IMR-90 (cell line): ENCODE data around the gene TTC7B. TPM values are rescaled to one million over a fixed set of nuclear protein-coding genes. Genes with fewer than 3 reads are reported as not detected.

ENCODE experiments used
- ATAC-seq: fragments of 200-7000 bp; cut with Tn5 transposase; 2 replicates; pipeline ENCODE4 v1.9.1; 2020; ENCODE audit warnings: low read depth, mild to moderate bottlenecking, moderate library complexity
- BruUV-seq: library from RNA; stranded (reverse); fragments of 400-500 nt; replicated peaks from 2 replicates; lab custom pipeline; 2021; lab: Mats Ljungman, UMichigan
- CTCF ChIA-PET: fragments of 300-600 bp; formaldehyde crosslinking; extraction: SDS; loops from one replicate; lab custom pipeline; 2021; ENCODE audit warnings: antibody characterized with exemption; lab: Yijun Ruan, JAX
- POLR2A ChIA-PET: fragments of 300-600 bp; sonication (Branson Sonifier 250); formaldehyde crosslinking; loops from one replicate; lab custom pipeline; 2022; ENCODE audit warnings: antibody characterized with exemption; ENCODE audit not compliant: unreplicated experiment; lab: Charles Lee
- DNase-seq: peaks from one replicate; pipeline ENCODE4 v3.0.0; 2013
- H2AFZ ChIP-seq: replicated peaks from 2 replicates; pipeline ENCODE3; 2013; ENCODE audit warnings: low read length, mild to moderate bottlenecking; ENCODE audit not compliant: poor library complexity
- H2AK5ac ChIP-seq: 2 replicates; pipeline ENCODE4 v1.6.1; 2013; ENCODE audit warnings: low read depth, low read length, inconsistent platforms
- H2AK9ac ChIP-seq: replicated peaks from 2 replicates; pipeline ENCODE3; 2013; ENCODE audit warnings: mild to moderate bottlenecking, low read depth, low read length, moderate library complexity; ENCODE audit not compliant: poor library complexity
- H2BK120ac ChIP-seq: 2 replicates; pipeline ENCODE4 v1.6.1; 2013; ENCODE audit warnings: low read depth, low read length, inconsistent platforms
- H2BK15ac ChIP-seq: 3 replicates; pipeline ENCODE4 v1.6.1; 2013; ENCODE audit warnings: low read depth, low read length, inconsistent platforms
- H2BK20ac ChIP-seq: 2 replicates; pipeline ENCODE4 v1.6.1; 2013; ENCODE audit warnings: low read depth, mild to moderate bottlenecking, inconsistent platforms, low read length, moderate library complexity
- H2BK5ac ChIP-seq: 2 replicates; pipeline ENCODE4 v1.6.1; 2013; ENCODE audit warnings: mild to moderate bottlenecking, low read depth, low read length, inconsistent platforms; ENCODE audit not compliant: poor library complexity, severe bottlenecking
- H3K14ac ChIP-seq: replicated peaks from 2 replicates; pipeline ENCODE4 v1.6.1; 2013; ENCODE audit warnings: low read depth, low read length, inconsistent platforms
- H3K18ac ChIP-seq: 2 replicates; pipeline ENCODE4 v1.6.1; 2013; ENCODE audit warnings: low read depth, low read length, control low read depth
- H3K23ac ChIP-seq: 2 replicates; pipeline ENCODE4 v1.6.1; 2013; ENCODE audit warnings: low read depth, low read length, inconsistent platforms
- H3K27ac ChIP-seq: 2 replicates; pipeline ENCODE4 v1.5.1; 2013; ENCODE audit warnings: mild to moderate bottlenecking, control low read depth, low read length; ENCODE audit not compliant: insufficient read depth
- H3K27me3 ChIP-seq: 2 replicates; pipeline ENCODE4 v1.6.1; 2013; ENCODE audit warnings: low read length; ENCODE audit not compliant: control insufficient read depth, insufficient read depth
- H3K36me3 ChIP-seq: 2 replicates; pipeline ENCODE4 v1.6.1; 2013; ENCODE audit warnings: low read length, mixed read lengths; ENCODE audit not compliant: control insufficient read depth, insufficient read depth
- H3K4ac ChIP-seq: 2 replicates; pipeline ENCODE4 v1.6.1; 2013; ENCODE audit warnings: low read depth, low read length, inconsistent platforms
- H3K4me1 ChIP-seq: 2 replicates; pipeline ENCODE4 v1.6.1; 2013; ENCODE audit warnings: low read length, mixed read lengths; ENCODE audit not compliant: control insufficient read depth, insufficient read depth
- H3K4me2 ChIP-seq: 2 replicates; pipeline ENCODE4 v1.6.1; 2013; ENCODE audit warnings: low read depth, mild to moderate bottlenecking, control low read depth, low read length, moderate library complexity
- H3K4me3 ChIP-seq: 2 replicates; pipeline ENCODE4 v1.5.1; 2013; ENCODE audit warnings: low read depth, mild to moderate bottlenecking, control low read depth, low read length, moderate library complexity; ENCODE audit not compliant: insufficient read depth
- H3K56ac ChIP-seq: 2 replicates; pipeline ENCODE4 v1.6.1; 2013; ENCODE audit warnings: low read length, inconsistent platforms; ENCODE audit not compliant: insufficient read depth; ENCODE audit errors: extremely low read depth
- H3K79me1 ChIP-seq, 2 experiments: 2 replicates each; pipeline ENCODE4 v1.6.1; 2013; ENCODE audit warnings: low read length in 2 of 2, inconsistent platforms in 1 of 2, low read depth in 1 of 2
- H3K9ac ChIP-seq: 2 replicates; pipeline ENCODE4 v1.6.1; 2013; ENCODE audit warnings: low read depth, low read length, control low read depth
- H3K9me1 ChIP-seq: 2 replicates; pipeline ENCODE4 v1.6.1; 2013; ENCODE audit warnings: low read length, inconsistent platforms; ENCODE audit not compliant: insufficient read depth
- H3K9me3 ChIP-seq: 2 replicates; pipeline ENCODE4 v1.6.1; 2013; ENCODE audit warnings: low read length; ENCODE audit not compliant: control insufficient read depth, insufficient read depth
- H4K20me1 ChIP-seq: 2 replicates; pipeline ENCODE4 v1.6.1; 2013; ENCODE audit warnings: low read length, inconsistent platforms; ENCODE audit not compliant: insufficient read depth
- H4K5ac ChIP-seq: 2 replicates; pipeline ENCODE4 v1.6.1; 2013; ENCODE audit warnings: mild to moderate bottlenecking, low read depth, low read length, control low read depth
- H4K8ac ChIP-seq, 2 experiments: 2 replicates each; pipeline ENCODE4 v1.6.1; 2013; ENCODE audit warnings: low read depth in 2 of 2, low read length in 2 of 2, control low read depth in 1 of 2, inconsistent platforms in 1 of 2
- H4K91ac ChIP-seq: 2 replicates; pipeline ENCODE4 v1.6.1; 2013; ENCODE audit warnings: low read depth, low read length, inconsistent platforms; ENCODE audit not compliant: insufficient read depth
- BHLHE40 ChIP-seq: fragments of 150-350 bp; IDR thresholded peaks from 2 replicates; pipeline ENCODE4 v1.6.1; 2016; ENCODE audit warnings: mild to moderate bottlenecking, low read depth, low read length
- CEBPB ChIP-seq: IDR thresholded peaks from 2 replicates; pipeline ENCODE4 v1.6.1; 2012; ENCODE audit warnings: low read depth, low read length, improper control_type of control experiment
- CHD1 ChIP-seq: IDR thresholded peaks from 2 replicates; pipeline ENCODE4 v1.6.1; 2012; ENCODE audit warnings: low read depth, low read length, improper control_type of control experiment
- CTCF ChIP-seq: conservative IDR thresholded peaks from 2 replicates; pipeline ENCODE4 v1.5.1; 2012; ENCODE audit warnings: mild to moderate bottlenecking, low read depth, low read length, improper control_type of control experiment
- FOS ChIP-seq: fragments of 150-350 bp; IDR thresholded peaks from 2 replicates; pipeline ENCODE4 v1.6.1; 2016; ENCODE audit warnings: low read depth, low read length
- MAZ ChIP-seq: IDR thresholded peaks from 2 replicates; pipeline ENCODE4 v1.6.1; 2012; ENCODE audit warnings: low read depth, mild to moderate bottlenecking, low read length, improper control_type of control experiment, moderate library complexity, borderline replicate concordance
- MXI1 ChIP-seq: IDR thresholded peaks from 2 replicates; pipeline ENCODE4 v1.6.1; 2012; ENCODE audit warnings: low read depth, mild to moderate bottlenecking, low read length, moderate library complexity, borderline replicate concordance
- NFE2L2 ChIP-seq: fragments of 150-350 bp; IDR thresholded peaks from 2 replicates; pipeline ENCODE4 v1.6.1; 2016; ENCODE audit warnings: low read depth, mild to moderate bottlenecking, low read length
- POLR2A ChIP-seq: IDR thresholded peaks from 2 replicates; pipeline ENCODE4 v1.6.1; 2012; ENCODE audit warnings: mild to moderate bottlenecking, low read depth, low read length
- RAD21 ChIP-seq: IDR thresholded peaks from 2 replicates; pipeline ENCODE4 v1.6.1; 2012; ENCODE audit warnings: low read length, improper control_type of control experiment
- RCOR1 ChIP-seq: IDR thresholded peaks from 2 replicates; pipeline ENCODE4 v1.6.1; 2012; ENCODE audit warnings: mild to moderate bottlenecking, low read length, improper control_type of control experiment; ENCODE audit not compliant: insufficient replicate concordance
- RFX5 ChIP-seq: IDR thresholded peaks from 2 replicates; pipeline ENCODE4 v1.8.0; 2012; ENCODE audit warnings: low read depth, mild to moderate bottlenecking, low read length, moderate library complexity
- SMC3 ChIP-seq: fragments of 150-350 bp; IDR thresholded peaks from 2 replicates; pipeline ENCODE4 v1.6.1; 2016; ENCODE audit warnings: low read depth, mild to moderate bottlenecking, antibody characterized with exemption, low read length, moderate library complexity
- WGBS, 2 experiments: methylation state at CpG; one replicate each; pipeline versions ENCODE4 v1.1.5 to v1.1.7; 2013; ENCODE audit warnings: missing lambda C conversion rate in 2 of 2; ENCODE audit not compliant: insufficient read length in 1 of 2; ENCODE audit errors: extremely low coverage in 2 of 2; 5-methylcytosine and 5-hydroxymethylcytosine counted together
- dilution Hi-C: fragments of 300-500 bp; cut with HindIII; formaldehyde crosslinking; loops from one replicate; pipeline ENCODE4 v1.14.3; 2018; ENCODE audit warnings: low sequenced_read_pairs; ENCODE audit not compliant: unreplicated experiment
- in situ Hi-C: fragments of 300-500 bp; cut with MboI; formaldehyde crosslinking; loops from 3 replicates; pipeline ENCODE4 v1.14.3; 2019; ENCODE audit warnings: low sequenced_read_pairs, inconsistent platforms, mixed read lengths
- intact Hi-C: fragments of 100-400 bp; cut with micrococcal nuclease; formaldehyde crosslinking; loops from 2 replicates; pipeline ENCODE4 v1.10.0; 2022
- polyA plus RNA-seq, 3 experiments: library from polyadenylated mRNA; depleted of rRNA; stranded (reverse); fragments of >200 nt; gene quantifications; 2 replicates each; pipeline ENCODE4 v1.2.3, GENCODE V29; 2012; ENCODE audit warnings: low replicate concordance in 1 of 3
- total RNA-seq: library from RNA; depleted of rRNA; stranded (reverse); fragments of >200 nt; gene quantifications from 2 replicates; pipeline ENCODE4 v1.2.3, GENCODE V29; 2012
- TF ChIP-seq, protein P1 (sequence below): fragments of 150-350 bp; IDR thresholded peaks from 2 replicates; pipeline ENCODE4 v1.6.1; 2017; ENCODE audit warnings: mild to moderate bottlenecking, antibody characterized with exemption, low read length, low read depth
- TF ChIP-seq, protein P2 (sequence below): fragments of 150-350 bp; IDR thresholded peaks from 2 replicates; pipeline ENCODE4 v1.6.1; 2016; ENCODE audit warnings: low read depth, mild to moderate bottlenecking, low read length, moderate library complexity, borderline replicate concordance

The TTC7B gene
- total and polyA plus RNA-seq, 2 of the 4 experiments (the other 2 are of a cell fraction) = 18.1 to 35.3 TPM

DNA sequence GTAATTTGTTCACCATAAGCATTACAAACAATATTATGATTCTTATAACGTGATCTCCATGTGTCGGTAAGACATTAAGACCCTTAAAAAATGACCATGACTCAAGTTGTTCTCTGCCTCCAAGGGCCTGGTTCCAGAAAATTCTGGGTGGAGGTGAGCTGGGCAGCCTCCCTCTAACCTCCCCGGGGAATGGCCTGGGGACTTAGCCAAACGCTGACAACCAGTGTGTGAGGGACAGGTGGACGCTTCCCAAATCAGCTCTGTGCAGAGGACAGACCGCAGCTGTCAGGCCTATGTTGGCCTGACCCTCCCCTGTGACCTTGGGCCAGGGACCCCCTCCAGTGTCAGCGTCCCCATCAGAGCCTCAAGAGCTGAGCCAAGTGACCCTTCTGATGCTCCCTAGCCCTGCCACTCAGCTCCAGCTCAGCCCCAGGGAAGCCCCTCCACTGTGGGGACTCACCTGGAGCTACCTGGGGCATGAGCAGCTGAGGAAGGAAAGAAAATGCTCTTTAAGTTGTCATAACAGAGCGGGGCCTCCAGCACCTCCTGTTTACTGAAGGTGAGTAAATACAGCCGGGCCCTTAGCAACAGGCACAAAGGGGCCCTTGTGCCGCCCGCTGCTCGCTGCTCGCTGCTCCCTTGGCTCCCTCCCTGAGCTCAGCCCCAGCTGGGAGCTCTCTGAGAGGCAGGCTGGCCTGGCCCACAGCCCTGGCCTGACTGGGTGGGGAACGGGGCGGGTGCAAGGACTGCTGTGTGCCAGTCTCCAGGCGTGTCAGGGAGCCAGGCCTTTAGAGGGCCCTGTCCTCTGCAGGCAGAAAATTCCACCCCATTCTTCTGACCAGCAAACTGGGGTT lies 302.8 kb downstream of the TTC7B start:
- no peak overlapping the region for H4K8ac ChIP-seq
- no peaks in the 10 kb centered on the region for H3K9me3 ChIP-seq
- dilution Hi-C loops = no loop called here
- H3K9me1 ChIP-seq = no peaks in the 10 kb centered on the region
- DNase-seq = peak; percentile 12
- no peaks in the 10 kb centered on the region for H4K20me1 ChIP-seq
- H3K79me1 ChIP-seq = no peaks in the 10 kb centered on the region
- H3K4ac ChIP-seq = no peak overlapping the region
- no peak overlapping the region for H2BK20ac ChIP-seq
- H3K23ac ChIP-seq = no peak overlapping the region
- H2AFZ ChIP-seq = no peak overlapping the region
- no peaks in the 10 kb centered on the region for H3K36me3 ChIP-seq
- H3K56ac ChIP-seq = no peak overlapping the region
- peaks cover 21% of the 10 kb centered on the region for H3K27me3 ChIP-seq
- WGBS, 2 experiments = 12% methylated on average over 5 of the region's 16 CpGs; no CpG with 5 or more reads in 1 of the 2 experiments
- H4K5ac ChIP-seq = no peak overlapping the region
- no peak overlapping the region for H3K18ac ChIP-seq
- no peak overlapping the region for H2BK15ac ChIP-seq
- no peak overlapping the region for H2AK9ac ChIP-seq
- POLR2A ChIA-PET = no interaction called here
- intact Hi-C loops = no loop called here
- H3K27ac ChIP-seq = no peak overlapping the region
- H3K4me1 ChIP-seq = no peaks in the 10 kb centered on the region
- no peak overlapping the region for H3K4me3 ChIP-seq
- no peak overlapping the region for H2AK5ac ChIP-seq
- H4K91ac ChIP-seq = no peak overlapping the region
- no peak overlapping the region for H3K4me2 ChIP-seq
- H3K9ac ChIP-seq = no peak overlapping the region
- CTCF ChIA-PET = no interaction called here
- no TSS peak for BruUV-seq
- H2BK5ac ChIP-seq = no peak overlapping the region
- no peak overlapping the region for H2BK120ac ChIP-seq
- peak; percentile 74 for ATAC-seq
- H3K14ac ChIP-seq = no peak overlapping the region
- in situ Hi-C loops = no loop called here
- no peak for TF ChIP-seq CTCF
- no peak for TF ChIP-seq MXI1
- TF ChIP-seq, protein P1, sequence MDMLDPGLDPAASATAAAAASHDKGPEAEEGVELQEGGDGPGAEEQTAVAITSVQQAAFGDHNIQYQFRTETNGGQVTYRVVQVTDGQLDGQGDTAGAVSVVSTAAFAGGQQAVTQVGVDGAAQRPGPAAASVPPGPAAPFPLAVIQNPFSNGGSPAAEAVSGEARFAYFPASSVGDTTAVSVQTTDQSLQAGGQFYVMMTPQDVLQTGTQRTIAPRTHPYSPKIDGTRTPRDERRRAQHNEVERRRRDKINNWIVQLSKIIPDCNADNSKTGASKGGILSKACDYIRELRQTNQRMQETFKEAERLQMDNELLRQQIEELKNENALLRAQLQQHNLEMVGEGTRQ = no peak
- no peak for TF ChIP-seq FOS
- TF ChIP-seq NFE2L2 = no peak
- TF ChIP-seq SMC3 = no peak
- TF ChIP-seq POLR2A = no peak
- TF ChIP-seq, protein P2, sequence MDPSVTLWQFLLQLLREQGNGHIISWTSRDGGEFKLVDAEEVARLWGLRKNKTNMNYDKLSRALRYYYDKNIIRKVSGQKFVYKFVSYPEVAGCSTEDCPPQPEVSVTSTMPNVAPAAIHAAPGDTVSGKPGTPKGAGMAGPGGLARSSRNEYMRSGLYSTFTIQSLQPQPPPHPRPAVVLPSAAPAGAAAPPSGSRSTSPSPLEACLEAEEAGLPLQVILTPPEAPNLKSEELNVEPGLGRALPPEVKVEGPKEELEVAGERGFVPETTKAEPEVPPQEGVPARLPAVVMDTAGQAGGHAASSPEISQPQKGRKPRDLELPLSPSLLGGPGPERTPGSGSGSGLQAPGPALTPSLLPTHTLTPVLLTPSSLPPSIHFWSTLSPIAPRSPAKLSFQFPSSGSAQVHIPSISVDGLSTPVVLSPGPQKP = no peak
- no peak for TF ChIP-seq RFX5
- TF ChIP-seq RAD21 = no peak
- TF ChIP-seq MAZ = no peak
- TF ChIP-seq CHD1 = no peak
- TF ChIP-seq RCOR1 = no peak
- TF ChIP-seq CEBPB = no peak
- no peak for TF ChIP-seq BHLHE40
